MM.1S (cell line): ENCODE results near the gene OLFM2.

Experiments used
- EZH2 ChIP-seq: fragments of 300-600 bp; sonication (generic); optimal IDR thresholded peaks from 2 replicates; pipeline ENCODE3; 2017; ENCODE audit warnings: low read depth, mild to moderate bottlenecking, antibody characterized with exemption, low read length, mixed read lengths
- TF ChIP-seq, protein P1 (sequence below): fragments of 300-600 bp; sonication (generic); IDR thresholded peaks from 2 replicates; pipeline ENCODE4 v1.5.1; 2016; ENCODE audit warnings: antibody characterized with exemption, low read length, mixed read lengths

- TF ChIP-seq EZH2: no peak
- TF ChIP-seq, protein P1, sequence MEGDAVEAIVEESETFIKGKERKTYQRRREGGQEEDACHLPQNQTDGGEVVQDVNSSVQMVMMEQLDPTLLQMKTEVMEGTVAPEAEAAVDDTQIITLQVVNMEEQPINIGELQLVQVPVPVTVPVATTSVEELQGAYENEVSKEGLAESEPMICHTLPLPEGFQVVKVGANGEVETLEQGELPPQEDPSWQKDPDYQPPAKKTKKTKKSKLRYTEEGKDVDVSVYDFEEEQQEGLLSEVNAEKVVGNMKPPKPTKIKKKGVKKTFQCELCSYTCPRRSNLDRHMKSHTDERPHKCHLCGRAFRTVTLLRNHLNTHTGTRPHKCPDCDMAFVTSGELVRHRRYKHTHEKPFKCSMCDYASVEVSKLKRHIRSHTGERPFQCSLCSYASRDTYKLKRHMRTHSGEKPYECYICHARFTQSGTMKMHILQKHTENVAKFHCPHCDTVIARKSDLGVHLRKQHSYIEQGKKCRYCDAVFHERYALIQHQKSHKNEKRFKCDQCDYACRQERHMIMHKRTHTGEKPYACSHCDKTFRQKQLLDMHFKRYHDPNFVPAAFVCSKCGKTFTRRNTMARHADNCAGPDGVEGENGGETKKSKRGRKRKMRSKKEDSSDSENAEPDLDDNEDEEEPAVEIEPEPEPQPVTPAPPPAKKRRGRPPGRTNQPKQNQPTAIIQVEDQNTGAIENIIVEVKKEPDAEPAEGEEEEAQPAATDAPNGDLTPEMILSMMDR: no peak
These were observed 33.0 kb downstream of the OLFM2 start for GRCh38 chr19:9903336-9903735.
